ENCODE measurements around the gene UBE2L3.
A peak's percentile ranks its signal among the peaks of the same experiment; 100 is the strongest.

UBE2L3 gene

DNA sequence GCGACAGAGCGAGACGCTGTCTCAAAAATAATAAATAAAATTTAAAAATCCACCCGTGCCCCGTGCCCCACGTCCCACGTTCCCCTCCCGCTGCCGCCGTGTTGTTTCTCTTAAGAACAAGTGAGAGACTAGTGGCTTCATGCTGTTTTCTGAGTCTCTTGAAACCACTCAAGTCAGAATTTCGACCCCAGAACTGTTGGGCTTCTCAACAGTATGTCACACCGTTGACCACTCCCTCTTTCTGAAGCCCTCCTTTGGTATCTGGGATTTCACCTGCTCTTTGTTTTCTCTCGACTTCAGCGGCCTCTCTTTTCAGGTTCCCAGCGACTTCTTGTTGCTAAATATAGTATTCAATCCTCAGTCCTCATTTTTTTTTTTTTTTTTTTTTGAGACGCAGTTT, 99.3 kb downstream of the UBE2L3 start:
- peaks cover 47% of the 10 kb centered on the region for H3K79me2 ChIP-seq (ENCODE audit: insufficient read depth, low read length)
- H3K4me3 ChIP-seq (ENCODE audit: low read depth in 1 of 2, low read length in 2 of 2) = peak overlapping the region; percentile 84 to 99; a peak in 3 of 4 replicates
- DNase-seq (no peak), ATAC-seq (ENCODE audit: insufficient read depth, low read depth) (no peak)
- TF ChIP-seq EZH2 (IDR thresholded peaks at IDR 0.05; ENCODE audit: borderline replicate concordance, low read depth, low read length, severe bottlenecking) = no peak
- no peaks in the 10 kb centered on the region for H4K20me1 ChIP-seq (ENCODE audit: insufficient read depth, low read length)
- no peaks in the 10 kb centered on the region for H3K9me3 ChIP-seq (ENCODE audit: insufficient read depth, low read length, severe bottlenecking)
- H3K4me1 ChIP-seq (ENCODE audit: insufficient read depth, low read length) = peaks cover 25% of the 10 kb centered on the region
- H3K4me2 ChIP-seq (ENCODE audit: insufficient read depth, low read length) = peak overlapping the region; percentile 72
- H3K27me3 ChIP-seq (ENCODE audit: insufficient read depth, low read length, poor library complexity) = no peaks in the 10 kb centered on the region
- H3K27ac ChIP-seq (ENCODE audit: low read length) = peak overlapping the region; percentile 22; the same call in 1 of the 2 replicates
- no peak overlapping the region for H2AFZ ChIP-seq (ENCODE audit: low read depth, low read length)
- H3K9ac ChIP-seq (ENCODE audit: low read depth, low read length) = peak overlapping the region; percentile 77
- H3K36me3 ChIP-seq (ENCODE audit: insufficient read depth, low read length) = peaks cover 24% of the 10 kb centered on the region

- Histone ChIP-seq H3K9me3 (ENCODE audit: insufficient read depth, low read length, severe bottlenecking) (no peaks in the 10 kb centered on the region), H3K27ac (ENCODE audit: low read length) (no peak overlapping the region), H2AFZ (ENCODE audit: low read depth, low read length) (no peak overlapping the region), H3K4me2 (ENCODE audit: insufficient read depth, low read length) (no peak overlapping the region), H3K79me2 (ENCODE audit: insufficient read depth, low read length) (peaks cover 47% of the 10 kb centered on the region), H3K36me3 (ENCODE audit: insufficient read depth, low read length) (peaks cover 46% of the 10 kb centered on the region), H3K27me3 (ENCODE audit: insufficient read depth, low read length, poor library complexity) (no peaks in the 10 kb centered on the region), H3K9ac (ENCODE audit: low read depth, low read length) (no peak overlapping the region), H3K4me1 (ENCODE audit: insufficient read depth, low read length) (peaks cover 25% of the 10 kb centered on the region), H3K4me3 (ENCODE audit: low read depth in 1 of 2, low read length in 2 of 2) (no peak overlapping the region), H4K20me1 (ENCODE audit: insufficient read depth, low read length) (0 out of 2 replicates have a peak, but pooled peaks cover 5% of the 10 kb centered on the region)
- TF ChIP-seq EZH2 (IDR thresholded peaks at IDR 0.05; ENCODE audit: borderline replicate concordance, low read depth, low read length, severe bottlenecking) = no peak
- TF ChIP-seq, protein P1, sequence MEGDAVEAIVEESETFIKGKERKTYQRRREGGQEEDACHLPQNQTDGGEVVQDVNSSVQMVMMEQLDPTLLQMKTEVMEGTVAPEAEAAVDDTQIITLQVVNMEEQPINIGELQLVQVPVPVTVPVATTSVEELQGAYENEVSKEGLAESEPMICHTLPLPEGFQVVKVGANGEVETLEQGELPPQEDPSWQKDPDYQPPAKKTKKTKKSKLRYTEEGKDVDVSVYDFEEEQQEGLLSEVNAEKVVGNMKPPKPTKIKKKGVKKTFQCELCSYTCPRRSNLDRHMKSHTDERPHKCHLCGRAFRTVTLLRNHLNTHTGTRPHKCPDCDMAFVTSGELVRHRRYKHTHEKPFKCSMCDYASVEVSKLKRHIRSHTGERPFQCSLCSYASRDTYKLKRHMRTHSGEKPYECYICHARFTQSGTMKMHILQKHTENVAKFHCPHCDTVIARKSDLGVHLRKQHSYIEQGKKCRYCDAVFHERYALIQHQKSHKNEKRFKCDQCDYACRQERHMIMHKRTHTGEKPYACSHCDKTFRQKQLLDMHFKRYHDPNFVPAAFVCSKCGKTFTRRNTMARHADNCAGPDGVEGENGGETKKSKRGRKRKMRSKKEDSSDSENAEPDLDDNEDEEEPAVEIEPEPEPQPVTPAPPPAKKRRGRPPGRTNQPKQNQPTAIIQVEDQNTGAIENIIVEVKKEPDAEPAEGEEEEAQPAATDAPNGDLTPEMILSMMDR (IDR thresholded peaks at IDR 0.05; ENCODE audit: borderline replicate concordance, extremely low read depth, low read length, poor library complexity, severe bottlenecking) = no peak
- DNase-seq (no peak), ATAC-seq (ENCODE audit: insufficient read depth, low read depth) (no peak)
Observed at GRCh38 chr22:21669026-21669425, 101.5 kb downstream of the UBE2L3 start.

GRCh38 chr22:21672107-21672629, 104.7 kb downstream of the UBE2L3 start:
- Histone ChIP-seq H3K27me3 (ENCODE audit: insufficient read depth, low read length, poor library complexity) (no peaks in the 10 kb centered on the region), H3K9me3 (ENCODE audit: insufficient read depth, low read length, severe bottlenecking) (no peaks in the 10 kb centered on the region), H3K9ac (ENCODE audit: low read depth, low read length) (no peak overlapping the region), H3K4me2 (ENCODE audit: insufficient read depth, low read length) (no peak overlapping the region), H3K4me3 (ENCODE audit: low read depth in 1 of 2, low read length in 2 of 2) (no peak overlapping the region), H3K4me1 (ENCODE audit: insufficient read depth, low read length) (peaks cover 9% of the 10 kb centered on the region), H2AFZ (ENCODE audit: low read depth, low read length) (no peak overlapping the region), H3K79me2 (ENCODE audit: insufficient read depth, low read length) (peaks cover 30% of the 10 kb centered on the region), H3K36me3 (ENCODE audit: insufficient read depth, low read length) (peaks cover 63% of the 10 kb centered on the region), H3K27ac (ENCODE audit: low read length) (no peak overlapping the region), H4K20me1 (ENCODE audit: insufficient read depth, low read length) (0 out of 2 replicates have a peak, but pooled peaks cover 5% of the 10 kb centered on the region)
- TF ChIP-seq EZH2 (IDR thresholded peaks at IDR 0.05; ENCODE audit: borderline replicate concordance, low read depth, low read length, severe bottlenecking) = no peak
- TF ChIP-seq, protein P1 (IDR thresholded peaks at IDR 0.05; ENCODE audit: borderline replicate concordance, extremely low read depth, low read length, poor library complexity, severe bottlenecking) = no peak
- no peak for DNase-seq
- ATAC-seq (ENCODE audit: insufficient read depth, low read depth) = no peak
